ENCODE measurements around the gene RALGDS. TPM values are rescaled to one million over a fixed set of nuclear protein-coding genes. Genes with fewer than 3 reads are reported as not detected.

RALGDS gene
- total RNA-seq, 2 experiments from 2014 or later, result 130 to 134 TPM

- Mint-ChIP-seq H3K9me3 (no peaks in the 10 kb centered on the region), H3K27me3 (no peaks in the 10 kb centered on the region), H3K4me3 (no peak overlapping the region), H3K36me3 (peaks cover 14% of the 10 kb centered on the region), H3K27ac (no peak overlapping the region), H3K4me1 (peaks cover 17% of the 10 kb centered on the region)
- POLR2A ChIA-PET, result no interaction called here
- no peak for ATAC-seq (ENCODE audit: low read depth)
- no peak for DNase-seq
These were observed 12.0 kb downstream of the RALGDS start for GRCh38 chr9:133108794-133109641.

GRCh38 chr9:133107961-133108793 lies 12.9 kb downstream of the RALGDS start:
- H3K27ac Mint-ChIP-seq, result no peak overlapping the region
- H3K27me3 Mint-ChIP-seq, result no peaks in the 10 kb centered on the region
- peaks cover 11% of the 10 kb centered on the region for H3K4me1 Mint-ChIP-seq
- POLR2A ChIA-PET, result interaction anchor here (0.5 kb wide), 1 partner anchor 699 kb away, joined by 3 read pairs; no protein-coding TSS in a partner anchor
- ATAC-seq (ENCODE audit: low read depth) (no peak), DNase-seq (no peak)
- H3K36me3 Mint-ChIP-seq, result peaks cover 14% of the 10 kb centered on the region
- H3K9me3 Mint-ChIP-seq, result no peaks in the 10 kb centered on the region
- no peak overlapping the region for H3K4me3 Mint-ChIP-seq

- H3K4me1 Mint-ChIP-seq, result peaks cover 4% of the 10 kb centered on the region
These were observed 13.8 kb downstream of the RALGDS start for GRCh38 chr9:133107245-133107722.

GRCh38 chr9:133106511-133107244 lies 14.4 kb downstream of the RALGDS start:
- DNase-seq, result no peak

More at GRCh38 chr9:133107245-133107722, 13.8 kb downstream of the RALGDS start:
- no peaks in the 10 kb centered on the region for H3K9me3 Mint-ChIP-seq
- no peaks in the 10 kb centered on the region for H3K27me3 Mint-ChIP-seq
- ATAC-seq (ENCODE audit: low read depth) (no peak), DNase-seq (no peak)
- H3K27ac Mint-ChIP-seq, result no peak overlapping the region
- POLR2A ChIA-PET, result interaction anchor here (0.5 to 0.7 kb wide), 2 partner anchors 37 to 698 kb away, joined by 3 read pairs; no protein-coding TSS in a partner anchor
- no peak overlapping the region for H3K4me3 Mint-ChIP-seq
- peaks cover 14% of the 10 kb centered on the region for H3K36me3 Mint-ChIP-seq

DNA sequence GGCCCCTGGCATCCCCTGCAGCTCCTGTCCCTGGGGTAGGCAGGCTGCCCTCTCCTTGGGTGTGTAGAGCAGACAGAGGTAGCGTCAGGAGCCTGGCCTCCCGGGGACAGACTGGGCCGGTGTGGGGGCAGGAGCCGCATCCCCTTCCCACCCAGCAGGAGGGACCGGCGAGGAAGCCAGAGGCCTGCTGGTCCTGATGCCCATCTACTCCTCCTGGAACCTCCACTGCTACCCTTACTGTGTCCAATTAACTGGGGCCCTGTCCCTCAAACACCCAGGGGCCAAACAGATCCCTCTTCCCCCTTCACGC lies 15.6 kb downstream of the RALGDS start:
- POLR2A ChIA-PET, result no interaction called here
- no peak for DNase-seq

More at GRCh38 chr9:133106511-133107244, 14.4 kb downstream of the RALGDS start:
- Mint-ChIP-seq H3K27me3 (no peaks in the 10 kb centered on the region), H3K4me1 (peaks cover 4% of the 10 kb centered on the region), H3K27ac (peak overlapping the region; percentile 6), H3K4me3 (no peak overlapping the region), H3K36me3 (peaks cover 14% of the 10 kb centered on the region), H3K9me3 (no peaks in the 10 kb centered on the region)
- POLR2A ChIA-PET, result interaction anchor here (0.7 kb wide), 1 partner anchor 38 kb away, joined by 3 read pairs; no protein-coding TSS in a partner anchor
- no peak for ATAC-seq (ENCODE audit: low read depth)

DNA sequence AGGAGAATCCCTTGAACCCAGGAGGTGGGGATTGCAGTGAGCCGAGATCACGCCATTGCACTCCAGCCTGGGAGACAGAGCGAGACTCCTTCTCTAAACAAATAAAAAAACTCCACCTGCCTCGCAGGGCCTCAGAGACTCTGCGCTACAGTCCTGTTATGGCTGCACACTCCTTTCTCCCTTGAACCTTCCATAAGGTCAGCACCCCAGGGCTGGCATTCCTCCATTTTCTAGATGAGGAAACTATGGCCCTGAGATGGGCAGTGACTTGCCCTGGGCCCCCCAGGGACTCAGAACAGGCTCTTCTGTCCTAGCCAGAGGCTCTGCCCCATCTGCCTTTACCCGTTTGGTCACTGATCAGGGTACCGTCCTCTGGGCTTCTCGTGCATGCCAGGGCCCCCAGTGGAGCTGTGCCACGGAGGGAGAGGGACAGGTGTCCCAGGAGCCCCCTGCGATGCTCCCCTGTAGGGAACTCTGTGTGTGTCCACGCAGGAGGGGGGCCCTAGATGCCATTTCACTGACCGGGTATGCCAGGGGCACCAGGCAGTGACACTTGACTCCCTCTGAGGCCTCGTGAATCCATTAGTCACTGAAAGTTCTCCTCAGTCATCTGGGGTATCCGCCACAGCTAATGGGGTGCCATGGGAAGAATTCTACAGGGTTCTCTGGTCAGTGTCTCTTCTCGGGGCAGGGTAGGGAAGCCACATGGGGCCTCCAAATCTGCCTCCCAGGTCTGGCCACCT lies 16.2 kb downstream of the RALGDS start:
- H3K27ac Mint-ChIP-seq, result no peak overlapping the region
- no peak for ATAC-seq (ENCODE audit: low read depth)
- peaks cover 4% of the 10 kb centered on the region for H3K4me1 Mint-ChIP-seq
- no peak overlapping the region for H3K4me3 Mint-ChIP-seq
- DNase-seq, result no peak
- peaks cover 21% of the 10 kb centered on the region for H3K36me3 Mint-ChIP-seq
- no peaks in the 10 kb centered on the region for H3K9me3 Mint-ChIP-seq
- POLR2A ChIA-PET, result no interaction called here
- no peaks in the 10 kb centered on the region for H3K27me3 Mint-ChIP-seq

More for the DNA sequence above, 15.6 kb downstream of the RALGDS start:
- Mint-ChIP-seq H3K27ac (no peak overlapping the region), H3K9me3 (no peaks in the 10 kb centered on the region), H3K4me1 (peaks cover 4% of the 10 kb centered on the region), H3K27me3 (no peaks in the 10 kb centered on the region), H3K36me3 (peaks cover 24% of the 10 kb centered on the region), H3K4me3 (no peak overlapping the region)
- no peak for ATAC-seq (ENCODE audit: low read depth)

GRCh38 chr9:133103987-133104505 lies 17.0 kb downstream of the RALGDS start:
- peaks cover 22% of the 10 kb centered on the region for H3K36me3 Mint-ChIP-seq
- no peaks in the 10 kb centered on the region for H3K9me3 Mint-ChIP-seq
- H3K27me3 Mint-ChIP-seq, result no peaks in the 10 kb centered on the region

GRCh38 chr9:133103183-133103986 lies 17.7 kb downstream of the RALGDS start:
- peak; percentile 70 for DNase-seq
- H3K4me3 Mint-ChIP-seq, result no peak overlapping the region
- H3K4me1 Mint-ChIP-seq, result peaks cover 4% of the 10 kb centered on the region
- H3K27me3 Mint-ChIP-seq, result no peaks in the 10 kb centered on the region
- no peaks in the 10 kb centered on the region for H3K9me3 Mint-ChIP-seq
- H3K27ac Mint-ChIP-seq, result no peak overlapping the region
- POLR2A ChIA-PET, result interaction anchor here (1.7 to 2.4 kb wide), 2 partner anchors 41 to 44 kb away, joined by 4 to 12 read pairs; no protein-coding TSS in a partner anchor
- H3K36me3 Mint-ChIP-seq, result peaks cover 28% of the 10 kb centered on the region
- ATAC-seq (ENCODE audit: low read depth), result peak; percentile 55

More at GRCh38 chr9:133103987-133104505, 17.0 kb downstream of the RALGDS start:
- DNase-seq (no peak), ATAC-seq (ENCODE audit: low read depth) (no peak)
- Mint-ChIP-seq H3K4me3 (no peak overlapping the region), H3K27ac (no peak overlapping the region), H3K4me1 (peaks cover 4% of the 10 kb centered on the region)
- POLR2A ChIA-PET, result interaction anchor here (1.7 to 2.4 kb wide), 2 partner anchors 40 to 43 kb away, joined by 4 to 12 read pairs; no protein-coding TSS in a partner anchor

- peaks cover 37% of the 10 kb centered on the region for H3K36me3 Mint-ChIP-seq
- H3K9me3 Mint-ChIP-seq, result no peaks in the 10 kb centered on the region
- H3K27me3 Mint-ChIP-seq, result no peaks in the 10 kb centered on the region
- POLR2A ChIA-PET, result interaction anchor here (1.2 to 2.4 kb wide), 3 partner anchors 42 to 47 kb away, joined by 4 to 12 read pairs (median 4); no protein-coding TSS in a partner anchor
- no peak overlapping the region for H3K27ac Mint-ChIP-seq
- no peak overlapping the region for H3K4me3 Mint-ChIP-seq
- H3K4me1 Mint-ChIP-seq, result peaks cover 4% of the 10 kb centered on the region
- DNase-seq, result no peak
- no peak for ATAC-seq (ENCODE audit: low read depth)
These were observed 18.6 kb downstream of the RALGDS start for GRCh38 chr9:133102190-133103021.

DNA sequence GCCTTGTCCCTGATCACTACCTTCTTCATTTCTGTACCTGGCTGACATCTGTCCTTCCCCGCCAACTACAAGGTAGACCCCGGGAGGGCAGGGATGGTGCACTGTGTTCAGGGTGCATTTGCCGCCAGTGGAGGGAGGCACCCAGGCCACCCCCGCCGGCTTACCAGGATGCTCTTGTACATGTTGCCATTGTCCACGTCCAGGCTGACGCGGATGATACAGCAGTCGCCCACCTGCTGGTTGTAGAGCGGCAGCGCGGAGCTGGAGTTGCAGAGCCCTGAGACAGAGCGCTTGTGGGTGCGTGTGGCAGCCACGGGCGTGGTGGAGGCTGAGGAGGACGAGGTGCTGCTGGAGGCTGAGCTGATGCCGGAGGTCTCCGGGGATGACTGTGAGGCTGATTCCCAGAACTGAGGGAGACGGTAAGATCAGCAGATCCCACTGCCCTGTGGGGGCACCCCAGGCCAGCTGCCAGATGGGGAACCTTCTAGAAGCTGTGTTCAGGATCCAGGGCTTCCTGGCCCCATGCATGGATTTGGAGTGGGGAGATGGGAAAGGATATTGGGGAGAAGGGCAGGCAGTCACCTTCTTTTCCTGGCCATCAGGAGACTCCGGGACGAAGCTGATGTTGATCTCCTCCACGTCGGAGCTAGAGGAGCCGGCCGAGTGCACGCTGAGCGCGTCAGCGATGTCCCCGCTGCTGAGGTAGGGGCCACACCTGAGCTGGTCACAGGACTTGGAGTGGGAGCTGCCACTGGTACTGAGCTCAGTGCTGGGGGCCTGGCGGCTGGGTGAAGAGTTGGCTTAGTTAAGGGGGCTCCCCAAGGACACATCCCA lies 19.5 kb downstream of the RALGDS start:
- H3K27ac Mint-ChIP-seq, result no peak overlapping the region

More for the DNA sequence above, 19.5 kb downstream of the RALGDS start:
- no peaks in the 10 kb centered on the region for H3K27me3 Mint-ChIP-seq
- POLR2A ChIA-PET, result interaction anchor here (1.2 to 2.4 kb wide), 2 partner anchors 43 to 48 kb away, joined by 4 to 12 read pairs; no protein-coding TSS in a partner anchor
- DNase-seq (no peak), ATAC-seq (ENCODE audit: low read depth) (no peak)
- H3K4me3 Mint-ChIP-seq, result no peak overlapping the region
- H3K4me1 Mint-ChIP-seq, result peaks cover 3% of the 10 kb centered on the region
- H3K9me3 Mint-ChIP-seq, result no peaks in the 10 kb centered on the region
- H3K36me3 Mint-ChIP-seq, result peaks cover 43% of the 10 kb centered on the region

All from activated naive CD8-positive, alpha-beta T cell treated with anti-CD3 and anti-CD28 coated beads, Interleukin-2, amount 10 ng/mL, durations not matched to agents 7 days and 5 days (primary cell).